Measurements from ENCODE around the gene SGMS1.
"Not testable (repeated sequence)": the region's sequence is repeated elsewhere in the genome, so short reads cannot be mapped to it uniquely, and the experiment has no call there.

Gene SGMS1

DNA sequence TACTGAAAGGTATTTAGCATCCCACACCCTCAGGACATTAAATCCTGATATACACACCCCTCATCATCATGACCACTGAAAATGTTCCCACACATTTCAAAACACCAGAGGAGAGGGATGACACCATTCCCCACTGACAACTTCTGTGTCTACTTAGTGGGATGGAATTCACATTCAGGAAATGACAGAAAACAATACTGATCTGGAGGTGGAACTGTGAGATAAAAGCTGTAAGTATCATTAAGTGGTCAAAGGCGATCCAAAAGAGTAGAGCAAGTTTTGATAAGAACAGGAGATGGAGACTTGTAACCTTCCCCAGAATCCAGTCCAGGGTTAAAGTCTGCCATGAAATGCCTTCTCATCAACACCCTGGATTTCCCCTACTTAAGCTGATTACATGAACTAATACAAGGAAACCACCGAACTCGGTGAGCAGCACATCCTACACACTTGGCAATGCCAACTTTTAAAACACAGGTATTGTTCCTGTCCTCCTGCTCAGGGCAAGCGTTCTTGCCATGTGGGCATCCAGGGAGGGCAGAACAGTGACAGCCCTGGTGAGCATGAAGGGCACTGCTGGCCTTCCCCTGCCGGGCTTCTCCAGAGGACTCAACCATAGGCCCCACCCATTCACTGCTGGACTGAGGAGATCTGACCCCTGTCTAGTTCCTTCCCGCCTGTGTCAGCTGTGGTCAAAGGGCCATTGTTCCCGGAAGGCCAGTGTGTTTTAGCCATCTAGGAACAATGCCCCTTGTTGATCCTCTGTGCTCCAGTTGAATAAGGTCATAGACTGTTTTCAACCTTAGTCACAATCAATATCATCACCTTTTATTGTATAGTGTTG lies 85.0 kb downstream of the SGMS1 start:
- peak overlapping the region; percentile 30; the same call in 1 of the 2 replicates for H3K4me2 ChIP-seq
- no peak overlapping the region for H2AFZ ChIP-seq (ENCODE audit: low read depth)
- H3K27ac ChIP-seq, result peak overlapping the region; percentile 12; the same call in 1 of the 2 replicates
- H3K79me2 ChIP-seq (ENCODE audit: insufficient read depth, low read depth), result no peaks in the 10 kb centered on the region
- H4K20me1 ChIP-seq (ENCODE audit: insufficient read depth), result no peaks in the 10 kb centered on the region; the same call in 1 of the 2 replicates
- H3K27me3 ChIP-seq (ENCODE audit: insufficient read depth, low read depth), result no peaks in the 10 kb centered on the region
- H3K4me3 ChIP-seq (IDR thresholded peaks at IDR 0.05; ENCODE audit: insufficient read depth, low read depth, low read length), result no peak overlapping the region
- no peak overlapping the region for H3K9ac ChIP-seq
- no peaks in the 10 kb centered on the region for H3K36me3 ChIP-seq (ENCODE audit: insufficient read depth)
- H3K4me1 ChIP-seq (ENCODE audit: low read depth, poor library complexity, severe bottlenecking), result peaks cover 29% of the 10 kb centered on the region
- no peak for TF ChIP-seq CTCF (conservative IDR thresholded peaks at IDR 0.05; ENCODE audit: low read depth, low read length)

DNA sequence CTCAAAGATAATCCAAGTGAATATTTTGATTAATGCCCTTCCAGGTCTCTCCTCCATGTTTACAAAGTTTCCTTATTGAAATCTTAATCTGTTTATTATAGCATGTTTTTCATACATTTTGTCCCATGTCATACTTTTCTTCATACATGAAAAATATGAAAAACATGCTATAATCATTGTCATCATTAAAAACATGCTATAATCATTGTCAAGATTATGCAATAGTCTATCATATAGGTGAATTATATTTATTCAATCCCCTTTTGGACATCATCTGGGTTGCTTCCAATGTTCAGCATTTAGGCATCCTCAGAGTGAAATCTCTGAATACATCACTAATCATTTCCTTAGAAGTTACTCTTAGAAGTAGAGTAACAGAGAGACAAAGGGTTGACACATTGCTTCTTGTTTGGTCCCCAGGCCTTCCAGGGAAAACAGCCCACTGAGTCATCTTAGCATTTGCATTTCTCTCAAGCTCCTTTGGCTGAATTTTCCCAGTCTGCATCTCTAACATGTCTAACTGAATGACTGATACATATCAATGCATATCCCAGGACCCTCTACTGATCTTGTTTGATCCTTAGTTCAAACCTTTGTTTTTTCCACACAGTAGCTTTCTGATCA lies 87.0 kb downstream of the SGMS1 start:
- Histone ChIP-seq H4K20me1 (ENCODE audit: insufficient read depth) (no peaks in the 10 kb centered on the region), H3K4me1 (ENCODE audit: low read depth, poor library complexity, severe bottlenecking) (peaks cover 29% of the 10 kb centered on the region), H3K9ac (no peak overlapping the region), H3K27me3 (ENCODE audit: insufficient read depth, low read depth) (no peaks in the 10 kb centered on the region), H3K4me2 (no peak overlapping the region), H3K27ac (no peak overlapping the region), H3K4me3 (IDR thresholded peaks at IDR 0.05; ENCODE audit: insufficient read depth, low read depth, low read length) (no peak overlapping the region), H2AFZ (ENCODE audit: low read depth) (no peak overlapping the region), H3K79me2 (ENCODE audit: insufficient read depth, low read depth) (no peaks in the 10 kb centered on the region), H3K36me3 (ENCODE audit: insufficient read depth) (no peaks in the 10 kb centered on the region)
- no peak for TF ChIP-seq CTCF (conservative IDR thresholded peaks at IDR 0.05; ENCODE audit: low read depth, low read length)

- H3K9ac ChIP-seq; H3K4me2 ChIP-seq; H3K79me2 ChIP-seq (ENCODE audit: insufficient read depth, low read depth); H2AFZ ChIP-seq (ENCODE audit: low read depth); H3K36me3 ChIP-seq (ENCODE audit: insufficient read depth); H4K20me1 ChIP-seq (ENCODE audit: insufficient read depth); H3K27ac ChIP-seq; H3K4me3 ChIP-seq (IDR thresholded peaks at IDR 0.05; ENCODE audit: insufficient read depth, low read depth, low read length); H3K27me3 ChIP-seq (ENCODE audit: insufficient read depth, low read depth): not testable (repeated sequence)
- H3K4me1 ChIP-seq (ENCODE audit: low read depth, poor library complexity, severe bottlenecking), result peaks cover 16% of the 10 kb centered on the region
Measured at GRCh38 chr10:50534748-50535376, 88.9 kb downstream of the SGMS1 start.

GRCh38 chr10:50533296-50533695 lies 90.5 kb downstream of the SGMS1 start:
- no peak overlapping the region for H3K27ac ChIP-seq
- H4K20me1 ChIP-seq (ENCODE audit: insufficient read depth), result no peaks in the 10 kb centered on the region
- H3K4me2 ChIP-seq, result no peak overlapping the region
- H3K4me3 ChIP-seq (IDR thresholded peaks at IDR 0.05; ENCODE audit: insufficient read depth, low read depth, low read length), result no peak overlapping the region
- peaks cover under 1% of the 10 kb centered on the region for H3K4me1 ChIP-seq (ENCODE audit: low read depth, poor library complexity, severe bottlenecking)
- H3K36me3 ChIP-seq (ENCODE audit: insufficient read depth), result no peaks in the 10 kb centered on the region
- no peak overlapping the region for H2AFZ ChIP-seq (ENCODE audit: low read depth)
- H3K79me2 ChIP-seq (ENCODE audit: insufficient read depth, low read depth), result no peaks in the 10 kb centered on the region
- no peak overlapping the region for H3K9ac ChIP-seq
- TF ChIP-seq CTCF (conservative IDR thresholded peaks at IDR 0.05; ENCODE audit: low read depth, low read length), result no peak
- H3K27me3 ChIP-seq (ENCODE audit: insufficient read depth, low read depth), result no peaks in the 10 kb centered on the region

All from KMS-11 (cell line).